LNCAP (cell line): ENCODE measurements around the gene LMTK3.

Source experiments
- TF ChIP-seq, protein P1 (sequence below): fragments of 450-650 bp; IDR thresholded peaks from 2 replicates; pipeline ENCODE4 v1.5.1; 2017; ENCODE audit warnings: mild to moderate bottlenecking

The LMTK3 gene

GRCh38 chr19:48554385-48555091 lies 42.9 kb upstream of the LMTK3 start:
- TF ChIP-seq, protein P1, sequence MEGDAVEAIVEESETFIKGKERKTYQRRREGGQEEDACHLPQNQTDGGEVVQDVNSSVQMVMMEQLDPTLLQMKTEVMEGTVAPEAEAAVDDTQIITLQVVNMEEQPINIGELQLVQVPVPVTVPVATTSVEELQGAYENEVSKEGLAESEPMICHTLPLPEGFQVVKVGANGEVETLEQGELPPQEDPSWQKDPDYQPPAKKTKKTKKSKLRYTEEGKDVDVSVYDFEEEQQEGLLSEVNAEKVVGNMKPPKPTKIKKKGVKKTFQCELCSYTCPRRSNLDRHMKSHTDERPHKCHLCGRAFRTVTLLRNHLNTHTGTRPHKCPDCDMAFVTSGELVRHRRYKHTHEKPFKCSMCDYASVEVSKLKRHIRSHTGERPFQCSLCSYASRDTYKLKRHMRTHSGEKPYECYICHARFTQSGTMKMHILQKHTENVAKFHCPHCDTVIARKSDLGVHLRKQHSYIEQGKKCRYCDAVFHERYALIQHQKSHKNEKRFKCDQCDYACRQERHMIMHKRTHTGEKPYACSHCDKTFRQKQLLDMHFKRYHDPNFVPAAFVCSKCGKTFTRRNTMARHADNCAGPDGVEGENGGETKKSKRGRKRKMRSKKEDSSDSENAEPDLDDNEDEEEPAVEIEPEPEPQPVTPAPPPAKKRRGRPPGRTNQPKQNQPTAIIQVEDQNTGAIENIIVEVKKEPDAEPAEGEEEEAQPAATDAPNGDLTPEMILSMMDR: no peak

GRCh38 chr19:48553676-48554384 lies 42.2 kb upstream of the LMTK3 start:
- TF ChIP-seq, protein P1: no peak

- TF ChIP-seq, protein P1: no peak
Observed at GRCh38 chr19:48552406-48553322, 41.0 kb upstream of the LMTK3 start.

GRCh38 chr19:48551437-48552302 lies 40.0 kb upstream of the LMTK3 start, which contains the start of gene SULT2B1:
TSS of gene SULT2B1 (plus strand) at chr19:48552172. CDS start at chr19:48552253, 81 bp downstream.
- TF ChIP-seq, protein P1: no peak

- TF ChIP-seq, protein P1: no peak
Observed at GRCh38 chr19:48549380-48549779, 37.7 kb upstream of the LMTK3 start.

GRCh38 chr19:48548253-48548911 lies 36.7 kb upstream of the LMTK3 start:
- TF ChIP-seq, protein P1: no peak
